SH-SY5Y (cell line): ENCODE data around the gene RBFOX1.

ENCODE experiments used
- GATA2 ChIP-seq: IDR thresholded peaks from 2 replicates; pipeline ENCODE4 v1.6.1; 2011; ENCODE audit warnings: mild to moderate bottlenecking, low read depth, low read length
- GATA3 ChIP-seq: IDR thresholded peaks from 2 replicates; pipeline ENCODE4 v1.6.1; 2011; ENCODE audit warnings: low read depth, mild to moderate bottlenecking, low read length, moderate library complexity

Gene RBFOX1

GRCh38 chr16:7614021-7614795, 281.6 kb downstream of the RBFOX1 start:
- TF ChIP-seq GATA2, result no peak
- no peak for TF ChIP-seq GATA3

- no peak for TF ChIP-seq GATA3
- TF ChIP-seq GATA2, result no peak
These were observed 282.9 kb downstream of the RBFOX1 start for GRCh38 chr16:7615565-7615964.

- no peak for TF ChIP-seq GATA2
- TF ChIP-seq GATA3, result no peak
These were observed 292.5 kb downstream of the RBFOX1 start for GRCh38 chr16:7624871-7625766.

- TF ChIP-seq GATA2 (no peak), GATA3 (no peak)
These were observed 296.3 kb downstream of the RBFOX1 start for GRCh38 chr16:7628981-7629380.

- no peak for TF ChIP-seq GATA2
- TF ChIP-seq GATA3, result no peak
These were observed 296.9 kb downstream of the RBFOX1 start for GRCh38 chr16:7629571-7629970.

GRCh38 chr16:7637446-7637845, 304.8 kb downstream of the RBFOX1 start:
- no peak for TF ChIP-seq GATA2
- no peak for TF ChIP-seq GATA3

GRCh38 chr16:7638306-7638705, 305.7 kb downstream of the RBFOX1 start:
- TF ChIP-seq GATA3, result no peak
- no peak for TF ChIP-seq GATA2

- TF ChIP-seq GATA3, result no peak
- TF ChIP-seq GATA2, result no peak
These were observed 307.7 kb downstream of the RBFOX1 start for GRCh38 chr16:7640334-7640733.

- TF ChIP-seq GATA3 (no peak), GATA2 (no peak)
These were observed 311.5 kb downstream of the RBFOX1 start for GRCh38 chr16:7644176-7644575.

GRCh38 chr16:7644811-7645210, 312.2 kb downstream of the RBFOX1 start:
- TF ChIP-seq GATA3, result no peak
- TF ChIP-seq GATA2, result no peak

GRCh38 chr16:7646821-7647500, 314.3 kb downstream of the RBFOX1 start:
- TF ChIP-seq GATA3 (no peak), GATA2 (no peak)

GRCh38 chr16:7650431-7650830, 317.8 kb downstream of the RBFOX1 start:
- TF ChIP-seq GATA2 (no peak), GATA3 (no peak)

GRCh38 chr16:7651803-7652570, 319.3 kb downstream of the RBFOX1 start:
- no peak for TF ChIP-seq GATA3

GRCh38 chr16:7653746-7654461, 321.3 kb downstream of the RBFOX1 start:
- no peak for TF ChIP-seq GATA2
- no peak for TF ChIP-seq GATA3
